SK-N-SH (cell line): ENCODE data around the gene MAP2K5.

Experiments
- CTCF ChIP-seq: fragments of 200-600 bp; sonication (generic); IDR thresholded peaks from 2 replicates; pipeline ENCODE4 v1.6.1; 2017; ENCODE audit warnings: antibody characterized with exemption, mild to moderate bottlenecking, moderate library complexity
- GABPA ChIP-seq: IDR thresholded peaks from 2 replicates; pipeline ENCODE4 v1.4.0; 2012; ENCODE audit warnings: low read depth, mild to moderate bottlenecking
- IRF3 ChIP-seq: fragments of 150-350 bp; IDR thresholded peaks from 2 replicates; pipeline ENCODE4 v1.6.1; 2016; ENCODE audit warnings: mild to moderate bottlenecking, low read depth, low read length
- MAX ChIP-seq: IDR thresholded peaks from 2 replicates; pipeline ENCODE4 v1.4.0; 2012; ENCODE audit warnings: low read depth
- PBX3 ChIP-seq: IDR thresholded peaks from 2 replicates; pipeline ENCODE4; 2012
- POLR2AphosphoS5 ChIP-seq: IDR thresholded peaks from 2 replicates; pipeline ENCODE4 v1.6.1; 2012; ENCODE audit warnings: low read depth, low read length
- REST ChIP-seq: IDR thresholded peaks from 2 replicates; pipeline ENCODE4 v1.6.1; 2012; ENCODE audit warnings: mild to moderate bottlenecking, low read depth, low read length, moderate library complexity

GRCh38 chr15:67805666-67806516 lies 263.4 kb downstream of the MAP2K5 start:
- TF ChIP-seq MAX (no peak), PBX3 (no peak), IRF3 (no peak), CTCF (no peak), POLR2AphosphoS5 (no peak), GABPA (no peak), REST (no peak)
